ENCODE results near the gene SLC11A2. TPM values are rescaled to one million over a fixed set of nuclear protein-coding genes. Genes with fewer than 3 reads are reported as not detected.

The SLC11A2 gene
- 16.7 to 24.1 TPM (median 22.2 TPM) in 5 replicates for total RNA-seq (2022; extraction: Qiagen RNA extraction; ENCODE audit: low read depth)

DNA sequence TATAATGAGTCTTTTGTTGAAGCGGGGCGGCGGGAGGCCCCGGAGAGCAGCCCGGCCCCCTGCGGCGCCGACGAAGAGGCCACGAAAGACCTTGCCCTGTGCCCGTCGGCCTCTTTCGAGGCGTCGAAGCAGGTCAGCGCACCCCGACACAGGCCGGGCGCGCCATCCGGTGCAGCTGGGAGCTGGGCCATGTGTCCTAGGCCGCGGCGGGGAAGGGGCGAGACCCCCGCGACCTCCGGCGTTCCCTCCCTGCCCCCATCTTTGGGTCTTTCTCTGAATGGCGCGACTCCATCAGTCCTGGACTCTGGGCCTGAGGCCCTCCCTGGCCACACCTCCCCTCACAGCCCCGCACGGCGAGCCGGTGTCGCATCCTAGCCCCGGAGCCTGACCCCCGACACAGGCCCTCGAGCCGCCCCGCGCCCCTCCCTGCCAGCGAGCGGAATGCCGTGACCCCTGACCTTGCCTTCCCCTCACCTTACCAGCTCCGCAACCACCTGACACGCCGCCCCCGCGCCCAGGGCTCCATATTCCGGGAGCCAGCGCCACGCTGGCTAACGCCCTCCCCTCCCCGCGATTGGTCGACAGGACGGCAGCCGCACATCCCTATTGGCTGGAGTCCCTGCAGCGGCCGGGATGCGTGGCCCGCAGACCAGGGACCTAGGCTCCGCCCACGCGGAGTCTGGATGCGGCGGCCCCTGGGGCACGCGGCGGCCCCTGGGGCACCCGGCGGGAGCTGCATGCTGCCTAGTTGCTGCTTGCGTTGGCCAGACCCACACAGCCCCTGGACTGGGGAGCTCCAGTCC lies at the start of gene SLC11A2:
Gene SLC11A2, minus strand, starts transcription at position 549 of the 803 bp plus-strand sequence. CDS start 15,656 bp downstream, outside the sequence.

DNA sequence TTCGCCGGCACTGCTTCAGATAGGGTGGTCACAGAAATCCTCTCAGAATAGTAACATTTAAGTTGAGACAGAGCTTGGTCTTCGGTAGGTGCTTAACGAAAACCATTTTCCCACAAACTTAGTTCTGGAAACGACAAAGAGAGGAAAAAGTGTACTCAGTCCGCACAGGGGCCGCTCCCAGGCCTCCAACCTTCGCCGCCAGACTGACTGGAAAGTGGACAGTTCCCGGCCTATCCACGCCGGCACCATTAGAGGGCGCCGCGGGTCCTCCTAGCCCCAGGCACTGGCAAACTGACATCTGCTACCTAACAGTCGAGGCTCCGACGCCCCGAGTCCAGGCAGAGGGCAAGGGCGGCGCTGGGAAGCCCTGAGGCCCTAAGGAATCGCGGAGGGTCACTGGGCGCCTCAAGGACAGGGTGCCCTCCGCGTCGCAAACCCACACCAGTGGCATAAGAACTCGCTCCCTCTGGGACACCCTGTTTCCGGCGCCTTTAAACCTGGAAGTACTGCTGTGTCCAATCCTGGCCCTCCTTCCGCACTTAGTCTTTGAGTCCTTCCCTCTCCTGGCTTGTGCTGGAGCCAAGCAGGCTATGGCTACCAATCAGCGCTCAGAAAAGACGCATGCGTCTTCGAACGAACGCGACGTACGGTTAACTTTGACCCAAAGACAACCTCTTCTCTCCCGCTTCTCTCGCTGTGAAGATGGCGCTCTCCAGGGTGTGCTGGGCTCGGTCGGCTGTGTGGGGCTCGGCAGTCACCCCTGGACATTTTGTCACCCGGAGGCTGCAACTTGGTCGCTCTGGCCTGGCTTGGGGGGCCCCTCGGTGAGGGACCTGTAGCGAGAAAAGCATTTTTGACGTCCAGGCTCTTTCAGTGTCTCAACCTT lies 21.7 kb upstream of the SLC11A2 start, which contains the start of gene LETMD1:
Gene LETMD1, plus strand, starts transcription at position 673 of the 886 bp plus-strand sequence. Its CDS starts 30 bp downstream, at position 703.

DNA sequence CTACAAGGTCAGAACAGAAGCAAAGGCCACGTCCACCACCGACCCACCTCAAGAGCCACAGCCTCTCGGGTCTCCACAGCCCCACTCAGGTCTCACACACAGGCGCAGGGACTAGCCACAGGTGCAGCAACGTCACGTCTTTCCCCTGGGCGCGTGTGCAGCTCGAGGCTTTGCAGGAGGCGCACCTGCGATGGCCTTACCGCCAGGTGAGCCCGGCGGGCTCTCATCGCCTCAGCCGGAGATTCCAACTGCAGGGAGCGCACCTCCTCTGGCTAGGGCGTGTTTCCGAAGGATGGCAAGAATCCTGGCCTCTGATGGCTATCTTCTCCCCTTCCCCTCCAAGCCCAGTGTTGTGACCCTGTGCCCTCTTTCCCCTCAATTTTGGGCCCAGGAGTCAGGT lies 73.7 kb downstream of the SLC11A2 start, which contains the start of gene HIGD1C:
Gene HIGD1C, plus strand, starts transcription at position 35 of the 400 bp plus-strand sequence. CDS start 1,455 bp downstream, outside the sequence.

Other genes starting within 250 kb of the SLC11A2 start
- gene TMPRSS12, start 183.5 kb downstream of the SLC11A2 start, total RNA-seq (2022; extraction: Qiagen RNA extraction; ENCODE audit: low read depth): not detected in 5 replicates
- not detected in 5 replicates for gene HIGD1C, start 73.8 kb downstream of the SLC11A2 start, total RNA-seq (2022; extraction: Qiagen RNA extraction; ENCODE audit: low read depth)
- 23.5 to 28.0 TPM (median 24.6 TPM) in 5 replicates for gene LETMD1, start 21.9 kb upstream of the SLC11A2 start, total RNA-seq (2022; extraction: Qiagen RNA extraction; ENCODE audit: low read depth)
- gene CSRNP2, start 57.2 kb upstream of the SLC11A2 start, total RNA-seq (2022; extraction: Qiagen RNA extraction; ENCODE audit: low read depth): 11.8 to 16.1 TPM (median 13.8 TPM) in 5 replicates
- gene TFCP2, start 146.8 kb upstream of the SLC11A2 start, total RNA-seq (2022; extraction: Qiagen RNA extraction; ENCODE audit: low read depth): 18.8 to 22.2 TPM (median 21.1 TPM) in 5 replicates
- gene POU6F1, start 191.7 kb upstream of the SLC11A2 start, total RNA-seq (2022; extraction: Qiagen RNA extraction; ENCODE audit: low read depth): 1.0 to 3.9 TPM (median 1.6 TPM) in 5 replicates
- 303 to 355 TPM (median 335 TPM) in 5 replicates for gene DAZAP2, start 212.4 kb upstream of the SLC11A2 start, total RNA-seq (2022; extraction: Qiagen RNA extraction; ENCODE audit: low read depth)
- 23.9 to 26.6 TPM (median 24.1 TPM) in 5 replicates for gene SMAGP, start 244.0 kb upstream of the SLC11A2 start, total RNA-seq (2022; extraction: Qiagen RNA extraction; ENCODE audit: low read depth)

Data from A549 treated with ZK216348 at 1 μM for 4 hours (cell line).